OCI-LY7 (cell line): ENCODE measurements around the gene ACAT2. TPM values are rescaled to one million over a fixed set of nuclear protein-coding genes. Genes with fewer than 3 reads are reported as not detected.

Experiments
- BruUV-seq: library from RNA; stranded (reverse); fragments of 400-500 nt; replicated peaks from 2 replicates; lab custom pipeline; 2021; lab: Mats Ljungman, UMichigan
- CTCF ChIA-PET: fragments of 300-600 bp; sonication (Branson Sonifier 250); formaldehyde crosslinking; loops from one replicate; lab custom pipeline; 2022; ENCODE audit warnings: antibody characterized with exemption; ENCODE audit not compliant: unreplicated experiment; lab: Charles Lee
- POLR2A ChIA-PET: fragments of 300-600 bp; sonication (Branson Sonifier 250); formaldehyde crosslinking; loops from one replicate; lab custom pipeline; 2022; ENCODE audit warnings: antibody characterized with exemption; lab: Charles Lee
- DNase-seq: peaks from one replicate; pipeline ENCODE4 v3.0.0-alpha.2; 2015; ENCODE audit warnings: low spot score
- H2AFZ ChIP-seq: fragments of 200-600 bp; sonication (generic), shearing (Covaris generic); 2 replicates; pipeline ENCODE4 v1.6.1; 2014; ENCODE audit warnings: mild to moderate bottlenecking, antibody characterized with exemption, low read length, moderate library complexity
- H3K27ac ChIP-seq: fragments of 200-600 bp; sonication (generic); 2 replicates; pipeline ENCODE4 v1.5.1; 2014; ENCODE audit warnings: mixed run types, low read depth, mild to moderate bottlenecking, moderate library complexity, low read length, inconsistent platforms; ENCODE audit not compliant: poor library complexity, severe bottlenecking
- H3K36me3 ChIP-seq: fragments of 200-600 bp; sonication (generic); 2 replicates; pipeline ENCODE4 v1.6.1; 2014; ENCODE audit warnings: mild to moderate bottlenecking, antibody characterized with exemption, low read length, moderate library complexity, mixed read lengths; ENCODE audit not compliant: insufficient read depth
- H3K4me1 ChIP-seq: fragments of 200-600 bp; sonication (generic); 2 replicates; pipeline ENCODE4 v1.5.1; 2014; ENCODE audit warnings: mild to moderate bottlenecking, low read length; ENCODE audit not compliant: insufficient read depth, poor library complexity, severe bottlenecking
- H3K4me2 ChIP-seq: fragments of 200-600 bp; sonication (generic); 2 replicates; pipeline ENCODE4 v1.6.1; 2014; ENCODE audit warnings: mild to moderate bottlenecking, low read length
- H3K4me3 ChIP-seq: fragments of 200-600 bp; sonication (generic); 2 replicates; pipeline ENCODE4 v1.5.1; 2014; ENCODE audit warnings: mild to moderate bottlenecking, low read depth, low read length; ENCODE audit not compliant: poor library complexity, severe bottlenecking
- H3K79me2 ChIP-seq: fragments of 200-600 bp; sonication (generic); 2 replicates; pipeline ENCODE4 v1.6.1; 2016; ENCODE audit warnings: low read depth, mild to moderate bottlenecking, low read length, moderate library complexity, mixed read lengths; ENCODE audit not compliant: insufficient read depth
- H3K9me2 ChIP-seq: fragments of 200-600 bp; sonication (generic); 2 replicates; pipeline ENCODE4 v1.6.1; 2016; ENCODE audit warnings: mild to moderate bottlenecking, low read length, mixed read lengths; ENCODE audit not compliant: insufficient read depth
- H3K9me3 ChIP-seq: fragments of 200-600 bp; sonication (generic); 2 replicates; pipeline ENCODE4 v1.6.1; 2014; ENCODE audit warnings: mild to moderate bottlenecking, mixed run types, low read length, mixed read lengths
- H4K20me1 ChIP-seq: fragments of 200-600 bp; sonication (generic); 2 replicates; pipeline ENCODE4 v1.6.1; 2014; ENCODE audit warnings: mild to moderate bottlenecking, antibody characterized with exemption, low read length, moderate library complexity, mixed read lengths; ENCODE audit not compliant: insufficient read depth
- CTCF ChIP-seq: fragments of 200-600 bp; sonication (generic); conservative IDR thresholded peaks from 2 replicates; pipeline ENCODE4 v1.5.1; 2014; ENCODE audit warnings: mild to moderate bottlenecking, antibody characterized with exemption, low read length, moderate library complexity, mixed read lengths
- EZH2phosphoT487 ChIP-seq: fragments of 200-600 bp; sonication (generic); IDR thresholded peaks from 2 replicates; pipeline ENCODE4 v1.6.1; 2018; ENCODE audit warnings: low read depth, borderline replicate concordance, mild to moderate bottlenecking, mixed run types, antibody characterized with exemption, low read length, moderate library complexity, mixed read lengths
- intact Hi-C: fragments of 100-400 bp; cut with micrococcal nuclease; formaldehyde crosslinking; loops from one replicate; pipeline ENCODE4 v1.10.0; 2022; ENCODE audit not compliant: unreplicated experiment
- total RNA-seq, 2 experiments: library from RNA; depleted of rRNA in 1 of 2; stranded (reverse); fragments of >200 nt in 1 of 2; shearing (Covaris generic) in 1 of 2; gene quantifications; 2 replicates each; pipeline ENCODE4 v1.2.3, GENCODE V29; 2014 to 2022

Gene ACAT2
- total RNA-seq, 2 experiments from 2014 or later = 42.4 to 110 TPM

DNA sequence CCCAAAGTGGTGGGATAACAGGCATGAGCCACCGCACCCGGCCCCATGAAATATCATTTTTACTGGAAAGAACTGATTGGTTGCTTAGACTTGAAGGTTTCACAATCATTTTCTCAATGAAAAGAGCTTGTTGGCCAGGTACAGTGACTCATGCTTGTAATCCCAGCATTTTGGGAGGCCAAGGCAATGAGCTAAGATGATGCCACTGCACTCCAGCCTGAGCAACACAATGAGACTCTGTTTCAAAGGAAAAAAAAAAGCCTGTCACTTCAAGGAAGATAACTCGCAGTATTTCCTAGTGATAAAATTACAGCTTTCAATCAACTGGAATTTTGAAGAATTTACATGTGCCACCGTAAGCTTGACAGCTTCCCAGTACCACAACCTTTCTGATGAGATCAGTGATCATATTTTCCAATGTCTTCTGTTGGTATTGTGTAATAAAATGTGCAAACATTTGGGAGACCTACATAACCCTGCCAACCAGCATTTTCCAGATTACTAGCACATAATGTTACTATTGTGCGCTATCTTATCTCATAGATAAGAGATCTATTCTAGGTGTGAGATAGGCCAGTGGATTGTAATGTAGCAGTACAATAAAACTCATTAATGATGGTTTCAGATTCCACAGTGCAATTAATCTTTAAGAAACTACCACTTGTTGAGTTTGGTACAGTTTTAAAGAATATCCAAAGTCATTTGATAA lies 45.5 kb downstream of the ACAT2 start:
- intact Hi-C loops = no loop called here
- CTCF ChIA-PET = no interaction called here
- H2AFZ ChIP-seq = no peak overlapping the region
- H3K27ac ChIP-seq = no peak overlapping the region
- no peaks in the 10 kb centered on the region for H3K36me3 ChIP-seq
- no TSS peak for BruUV-seq
- no peak for DNase-seq
- H3K4me1 ChIP-seq = peaks cover 20% of the 10 kb centered on the region
- H3K4me2 ChIP-seq = no peak overlapping the region
- TF ChIP-seq CTCF (no peak), EZH2phosphoT487 (no peak)
- H3K9me3 ChIP-seq = no peaks in the 10 kb centered on the region
- no peaks in the 10 kb centered on the region for H3K9me2 ChIP-seq
- POLR2A ChIA-PET = interaction anchor here (0.6 to 3.0 kb wide), 5 partner anchors 13 to 118 kb away, joined by 3 to 15 read pairs (median 4); partner anchors contain the start of gene MRPL18
- no peaks in the 10 kb centered on the region for H4K20me1 ChIP-seq
- no peak overlapping the region for H3K4me3 ChIP-seq
- no peaks in the 10 kb centered on the region for H3K79me2 ChIP-seq

GRCh38 chr6:159808647-159809046 lies 46.8 kb downstream of the ACAT2 start:
- H3K4me3 ChIP-seq = no peak overlapping the region
- no peaks in the 10 kb centered on the region for H3K79me2 ChIP-seq
- intact Hi-C loops = no loop called here
- ChIA-PET CTCF (no interaction called here), POLR2A (interaction anchor here (0.5 to 3.0 kb wide), 4 partner anchors 18 to 160 kb away, joined by 3 to 15 read pairs (median 4); partner anchors contain the start of gene MRPL18)
- no peaks in the 10 kb centered on the region for H3K36me3 ChIP-seq
- DNase-seq = no peak
- peaks cover 20% of the 10 kb centered on the region for H3K4me1 ChIP-seq
- peak overlapping the region; percentile 8; the same call in 1 of the 2 replicates for H3K4me2 ChIP-seq
- H4K20me1 ChIP-seq = no peaks in the 10 kb centered on the region
- no TSS peak for BruUV-seq
- H3K9me2 ChIP-seq = no peaks in the 10 kb centered on the region
- H3K27ac ChIP-seq = no peak overlapping the region
- peak overlapping the region; percentile 47; the same call in 1 of the 2 replicates for H2AFZ ChIP-seq
- no peaks in the 10 kb centered on the region for H3K9me3 ChIP-seq
- TF ChIP-seq EZH2phosphoT487 = no peak
- TF ChIP-seq CTCF = no peak

DNA sequence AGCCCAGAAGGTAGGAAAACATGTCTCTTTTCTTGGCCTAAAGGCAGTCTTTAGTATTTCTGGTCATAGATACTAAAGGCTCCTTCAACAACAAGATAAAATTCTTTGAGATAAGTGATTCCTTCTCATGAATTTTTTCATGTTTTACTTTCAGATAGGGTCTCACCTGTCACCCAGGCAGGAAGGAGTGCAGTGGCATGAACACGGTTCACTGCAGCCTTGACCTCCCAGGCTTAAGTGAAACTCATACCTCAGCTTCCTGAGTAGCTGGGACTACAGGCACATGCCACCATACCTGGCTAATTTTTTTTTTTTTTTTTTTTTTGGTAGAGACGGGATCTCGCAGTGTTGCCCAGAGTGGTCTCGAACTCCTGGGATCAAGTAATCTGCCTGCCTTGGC lies 47.3 kb downstream of the ACAT2 start:
- H3K4me2 ChIP-seq = peak overlapping the region; percentile 8; the same call in 1 of the 2 replicates
- peak overlapping the region; percentile 47; the same call in 1 of the 2 replicates for H2AFZ ChIP-seq

More for the DNA sequence above, 47.3 kb downstream of the ACAT2 start:
- no TSS peak for BruUV-seq
- H3K79me2 ChIP-seq = no peaks in the 10 kb centered on the region
- no peaks in the 10 kb centered on the region for H3K9me2 ChIP-seq
- H3K9me3 ChIP-seq = no peaks in the 10 kb centered on the region
- no peak overlapping the region for H3K4me3 ChIP-seq
- DNase-seq = peak; percentile 53
- peaks cover 20% of the 10 kb centered on the region for H3K4me1 ChIP-seq
- intact Hi-C loops = no loop called here
- no peak overlapping the region for H3K27ac ChIP-seq
- TF ChIP-seq CTCF = no peak
- no peak for TF ChIP-seq EZH2phosphoT487
- CTCF ChIA-PET = no interaction called here
- no peaks in the 10 kb centered on the region for H4K20me1 ChIP-seq
- H3K36me3 ChIP-seq = no peaks in the 10 kb centered on the region
- POLR2A ChIA-PET = interaction anchor here (0.8 to 3.0 kb wide), 2 partner anchors 18 to 25 kb away, joined by 3 to 15 read pairs; partner anchors contain the start of gene MRPL18
